HL-60 (cell line): ENCODE results near the gene SASH3.

Source experiments
- POLR2AphosphoS5 ChIP-seq: IDR thresholded peaks from 2 replicates; pipeline ENCODE4 v1.6.1; 2012; ENCODE audit warnings: low read depth
- TF ChIP-seq, protein P1 (sequence below): IDR thresholded peaks from 2 replicates; pipeline ENCODE4 v1.6.1; 2012; ENCODE audit warnings: low read depth; ENCODE audit not compliant: insufficient replicate concordance
- TF ChIP-seq, protein P2 (sequence below): IDR thresholded peaks from one replicate; pipeline ENCODE4 v1.5.1; 2011; ENCODE audit warnings: low read length, control low read depth, inconsistent platforms; ENCODE audit not compliant: insufficient read depth

DNA sequence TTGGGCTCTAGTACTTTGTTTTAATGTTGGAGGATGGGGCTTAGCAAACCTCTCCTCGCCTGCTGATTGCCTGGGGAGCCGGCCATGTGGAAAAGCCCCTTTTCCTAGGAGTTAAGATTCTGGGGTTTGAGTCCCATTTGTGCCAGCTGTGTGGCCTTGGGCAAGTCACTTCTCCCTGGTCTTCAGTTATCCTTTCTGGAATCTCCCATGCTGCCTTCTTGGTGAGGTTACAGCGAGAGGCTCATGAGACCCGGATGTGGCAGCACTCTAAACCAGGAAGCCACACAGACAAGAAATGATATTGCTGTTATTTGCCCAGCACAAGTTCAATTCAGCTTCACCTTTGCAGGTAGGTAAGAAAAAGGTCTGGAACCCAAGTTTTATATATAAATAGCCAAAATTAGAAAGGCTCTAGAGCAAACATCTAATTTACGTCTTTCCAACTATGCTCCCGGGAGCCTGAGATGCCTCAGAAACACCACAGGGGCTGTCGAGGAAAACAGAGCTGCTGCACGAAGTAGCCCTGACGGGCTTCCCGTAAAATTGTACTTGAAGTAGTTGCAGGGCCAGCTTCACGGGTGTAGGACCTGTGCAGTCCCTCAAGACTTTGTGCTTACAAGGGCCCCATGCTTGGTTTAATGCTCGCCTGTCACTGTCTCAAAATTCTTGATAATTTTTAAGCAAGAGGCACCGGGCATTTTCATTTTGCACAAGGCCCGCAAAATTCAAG lies 8.3 kb upstream of the SASH3 start:
- TF ChIP-seq, protein P1, sequence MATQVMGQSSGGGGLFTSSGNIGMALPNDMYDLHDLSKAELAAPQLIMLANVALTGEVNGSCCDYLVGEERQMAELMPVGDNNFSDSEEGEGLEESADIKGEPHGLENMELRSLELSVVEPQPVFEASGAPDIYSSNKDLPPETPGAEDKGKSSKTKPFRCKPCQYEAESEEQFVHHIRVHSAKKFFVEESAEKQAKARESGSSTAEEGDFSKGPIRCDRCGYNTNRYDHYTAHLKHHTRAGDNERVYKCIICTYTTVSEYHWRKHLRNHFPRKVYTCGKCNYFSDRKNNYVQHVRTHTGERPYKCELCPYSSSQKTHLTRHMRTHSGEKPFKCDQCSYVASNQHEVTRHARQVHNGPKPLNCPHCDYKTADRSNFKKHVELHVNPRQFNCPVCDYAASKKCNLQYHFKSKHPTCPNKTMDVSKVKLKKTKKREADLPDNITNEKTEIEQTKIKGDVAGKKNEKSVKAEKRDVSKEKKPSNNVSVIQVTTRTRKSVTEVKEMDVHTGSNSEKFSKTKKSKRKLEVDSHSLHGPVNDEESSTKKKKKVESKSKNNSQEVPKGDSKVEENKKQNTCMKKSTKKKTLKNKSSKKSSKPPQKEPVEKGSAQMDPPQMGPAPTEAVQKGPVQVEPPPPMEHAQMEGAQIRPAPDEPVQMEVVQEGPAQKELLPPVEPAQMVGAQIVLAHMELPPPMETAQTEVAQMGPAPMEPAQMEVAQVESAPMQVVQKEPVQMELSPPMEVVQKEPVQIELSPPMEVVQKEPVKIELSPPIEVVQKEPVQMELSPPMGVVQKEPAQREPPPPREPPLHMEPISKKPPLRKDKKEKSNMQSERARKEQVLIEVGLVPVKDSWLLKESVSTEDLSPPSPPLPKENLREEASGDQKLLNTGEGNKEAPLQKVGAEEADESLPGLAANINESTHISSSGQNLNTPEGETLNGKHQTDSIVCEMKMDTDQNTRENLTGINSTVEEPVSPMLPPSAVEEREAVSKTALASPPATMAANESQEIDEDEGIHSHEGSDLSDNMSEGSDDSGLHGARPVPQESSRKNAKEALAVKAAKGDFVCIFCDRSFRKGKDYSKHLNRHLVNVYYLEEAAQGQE = no peak
- TF ChIP-seq, protein P2, sequence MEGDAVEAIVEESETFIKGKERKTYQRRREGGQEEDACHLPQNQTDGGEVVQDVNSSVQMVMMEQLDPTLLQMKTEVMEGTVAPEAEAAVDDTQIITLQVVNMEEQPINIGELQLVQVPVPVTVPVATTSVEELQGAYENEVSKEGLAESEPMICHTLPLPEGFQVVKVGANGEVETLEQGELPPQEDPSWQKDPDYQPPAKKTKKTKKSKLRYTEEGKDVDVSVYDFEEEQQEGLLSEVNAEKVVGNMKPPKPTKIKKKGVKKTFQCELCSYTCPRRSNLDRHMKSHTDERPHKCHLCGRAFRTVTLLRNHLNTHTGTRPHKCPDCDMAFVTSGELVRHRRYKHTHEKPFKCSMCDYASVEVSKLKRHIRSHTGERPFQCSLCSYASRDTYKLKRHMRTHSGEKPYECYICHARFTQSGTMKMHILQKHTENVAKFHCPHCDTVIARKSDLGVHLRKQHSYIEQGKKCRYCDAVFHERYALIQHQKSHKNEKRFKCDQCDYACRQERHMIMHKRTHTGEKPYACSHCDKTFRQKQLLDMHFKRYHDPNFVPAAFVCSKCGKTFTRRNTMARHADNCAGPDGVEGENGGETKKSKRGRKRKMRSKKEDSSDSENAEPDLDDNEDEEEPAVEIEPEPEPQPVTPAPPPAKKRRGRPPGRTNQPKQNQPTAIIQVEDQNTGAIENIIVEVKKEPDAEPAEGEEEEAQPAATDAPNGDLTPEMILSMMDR = no peak
- no peak for TF ChIP-seq POLR2AphosphoS5
